Liver (tissue), 9 donors: ENCODE data around the gene YTHDF1. TPM values are rescaled to one million over a fixed set of nuclear protein-coding genes. Genes with fewer than 3 reads are reported as not detected.

Experiments
- DNase-seq: peaks from one replicate; pipeline ENCODE4 v3.0.0-alpha.2; 2017; ENCODE audit warnings: low spot score
- H3K27ac ChIP-seq, 2 donors: one replicate each; pipeline ENCODE4 v1.7.0; 2013; ENCODE audit warnings: inconsistent platforms in 2 of 2, low read length in 2 of 2, control low read depth in 1 of 2, low read depth in 1 of 2, mild to moderate bottlenecking in 1 of 2
- H3K27me3 ChIP-seq, 4 donors: one replicate each; pipeline versions ENCODE4 v1.6.1 to v1.7.0; 2013; ENCODE audit warnings: low read length in 3 of 4, inconsistent platforms in 1 of 4, mild to moderate bottlenecking in 1 of 4, moderate library complexity in 1 of 4; ENCODE audit not compliant: control insufficient read depth in 4 of 4, insufficient read depth in 4 of 4
- H3K36me3 ChIP-seq, 4 donors: one replicate each; pipeline versions ENCODE4 v1.6.1 to v1.7.0; 2013; ENCODE audit warnings: low read length in 3 of 4, mild to moderate bottlenecking in 3 of 4, low read depth in 1 of 4, moderate library complexity in 1 of 4; ENCODE audit not compliant: control insufficient read depth in 4 of 4, insufficient read depth in 3 of 4
- H3K4me1 ChIP-seq, 4 donors: one replicate each; pipeline versions ENCODE4 v1.6.1 to v1.7.0; 2013; ENCODE audit warnings: low read length in 3 of 4, mild to moderate bottlenecking in 3 of 4, moderate library complexity in 1 of 4; ENCODE audit not compliant: control insufficient read depth in 4 of 4, insufficient read depth in 4 of 4
- H3K4me3 ChIP-seq, 3 donors: one replicate each; pipeline versions ENCODE4 v1.6.1 to v1.7.0; 2013; ENCODE audit warnings: low read length in 3 of 3, control low read depth in 1 of 3, low read depth in 1 of 3, mild to moderate bottlenecking in 1 of 3
- H3K9ac ChIP-seq, 2 donors: one replicate each; pipeline ENCODE4 v1.7.0; 2013; ENCODE audit warnings: low read length in 2 of 2, mild to moderate bottlenecking in 2 of 2, moderate library complexity in 2 of 2, control low read depth in 1 of 2, low read depth in 1 of 2
- H3K9me3 ChIP-seq, 4 donors: one replicate each; pipeline versions ENCODE4 v1.6.1 to v1.7.0; 2013; ENCODE audit warnings: low read length in 3 of 4; ENCODE audit not compliant: control insufficient read depth in 4 of 4
- ATF3 ChIP-seq: IDR thresholded peaks from 2 replicates; pipeline ENCODE4 v1.6.1; 2016; ENCODE audit warnings: antibody characterized with exemption
- CTCF ChIP-seq: fragments of 150-350 bp; IDR thresholded peaks from 2 replicates; pipeline ENCODE4 v1.5.1; 2017; ENCODE audit warnings: improper control_type of control experiment, low read depth, low read length; ENCODE audit not compliant: missing input control
- EGR1 ChIP-seq, 2 donors: IDR thresholded peaks; 2 replicates each; pipeline ENCODE4 v1.6.1; 2016 to 2018; ENCODE audit warnings: antibody characterized with exemption in 2 of 2, low read depth in 2 of 2
- FOXA1 ChIP-seq: IDR thresholded peaks from 2 replicates; pipeline ENCODE4 v1.6.1; 2016; ENCODE audit warnings: antibody characterized with exemption
- FOXA2 ChIP-seq: IDR thresholded peaks from 2 replicates; pipeline ENCODE4 v1.6.1; 2016; ENCODE audit warnings: antibody characterized with exemption
- GABPA ChIP-seq, 2 donors: IDR thresholded peaks in 1 of 2; conservative IDR thresholded peaks in 1 of 2; 2 replicates each; pipeline ENCODE4 v1.6.1; 2016; ENCODE audit warnings: antibody characterized with exemption in 2 of 2, mild to moderate bottlenecking in 1 of 2, moderate library complexity in 1 of 2
- HNF4A ChIP-seq, 2 donors: conservative IDR thresholded peaks; 2 replicates each; pipeline ENCODE4 v1.6.1; 2016; ENCODE audit warnings: antibody characterized with exemption in 2 of 2, mild to moderate bottlenecking in 2 of 2
- HNF4G ChIP-seq: IDR thresholded peaks from 2 replicates; pipeline ENCODE4 v1.6.1; 2016; ENCODE audit warnings: antibody characterized with exemption
- JUND ChIP-seq, 2 donors: IDR thresholded peaks; 2 replicates each; pipeline ENCODE4 v1.6.1; 2016; ENCODE audit warnings: antibody characterized with exemption in 2 of 2
- MAX ChIP-seq: IDR thresholded peaks from 2 replicates; pipeline ENCODE4 v1.6.1; 2016; ENCODE audit warnings: antibody characterized with exemption
- NR2F2 ChIP-seq: IDR thresholded peaks from 2 replicates; pipeline ENCODE4 v1.6.1; 2016; ENCODE audit warnings: antibody characterized with exemption
- RAD21 ChIP-seq, 2 donors: IDR thresholded peaks; 2 replicates each; pipeline ENCODE4 v1.6.1; 2016; ENCODE audit warnings: antibody characterized with exemption in 2 of 2, mild to moderate bottlenecking in 2 of 2
- REST ChIP-seq: IDR thresholded peaks from 2 replicates; pipeline ENCODE4 v1.6.1; 2016; ENCODE audit warnings: antibody characterized with exemption, mild to moderate bottlenecking
- RXRA ChIP-seq, 2 donors: IDR thresholded peaks; 2 replicates each; pipeline ENCODE4 v1.6.1; 2017 to 2018; ENCODE audit warnings: antibody characterized with exemption in 2 of 2, mild to moderate bottlenecking in 1 of 2
- SP1 ChIP-seq: IDR thresholded peaks from 2 replicates; pipeline ENCODE4 v1.6.1; 2018; ENCODE audit warnings: antibody characterized with exemption, mild to moderate bottlenecking
- TAF1 ChIP-seq: conservative IDR thresholded peaks from 2 replicates; pipeline ENCODE4 v1.6.1; 2016; ENCODE audit warnings: antibody characterized with exemption, mild to moderate bottlenecking
- YY1 ChIP-seq: IDR thresholded peaks from 2 replicates; pipeline ENCODE4 v1.6.1; 2016; ENCODE audit warnings: antibody characterized with exemption, mild to moderate bottlenecking
- ZBTB33 ChIP-seq: IDR thresholded peaks from 2 replicates; pipeline ENCODE4 v1.6.1; 2016; ENCODE audit warnings: antibody characterized with exemption
- WGBS: extraction: QIAGEN DNeasy Blood & Tissue Kit; methylation state at CpG from one replicate; pipeline ENCODE4 v1.1.7; 2013; 5-methylcytosine and 5-hydroxymethylcytosine counted together
- polyA plus RNA-seq, 2 donors: library from polyadenylated mRNA; stranded (reverse) in 1 of 2; unstranded in 1 of 2; fragments of 200-250 nt in 1 of 2; fragments of >200 nt in 1 of 2; fragmentation: Nextera tagmentation in 1 of 2; extraction: Ambion mirVana in 1 of 2; gene quantifications; one replicate each; pipeline versions ENCODE4 v1.2.1 to v1.2.3, GENCODE V29; 2013 to 2015
- total RNA-seq, 2 donors: library from RNA; depleted of rRNA; stranded (reverse); fragments of >200 nt; gene quantifications; one replicate each; pipeline ENCODE4 v1.2.3, GENCODE V29; 2014
- donor health status: healthy.
- donor health status: healthy.
- donor health status: healthy.
- donor health status: healthy.
- donor health status: healthy.

The YTHDF1 gene
- total and polyA plus RNA-seq, 4 donors: 6.8 to 19.5 (median 14.9) TPM

GRCh38 chr20:63216849-63217471, 1.0 kb upstream of the YTHDF1 start:
- Histone ChIP-seq H3K36me3 (peaks cover 3 to 17% (median 13%) of the 10 kb centered on the region in 4 donors), H3K9me3 (no peaks in the 10 kb centered on the region), H3K9ac (peak overlapping the region; percentile 42 to 58), H3K27me3 (no peaks in the 10 kb centered on the region), H3K27ac (peak overlapping the region; percentile 77 to 83), H3K4me3 (peak overlapping the region in 2 of 3 donors; percentile 72 to 74), H3K4me1 (peaks cover 6 to 32% (median 25%) of the 10 kb centered on the region in 4 donors)
- WGBS: 85% methylated on average over 13 of the region's 13 CpGs
- DNase-seq: no peak
- TF ChIP-seq EGR1 (IDR thresholded peaks at IDR 0.05; ENCODE audit: low read depth in 2 of 2) (no peak), GABPA (IDR thresholded peaks at IDR 0.05 in 1 of 2, conservative IDR thresholded peaks at IDR 0.05 in 1 of 2) (no peak), CTCF (no peak), HNF4G (no peak), RXRA (IDR thresholded peaks at IDR 0.05) (no peak), FOXA1 (no peak), ATF3 (no peak), TAF1 (no peak), MAX (no peak), REST (no peak), FOXA2 (no peak), SP1 (no peak), RAD21 (IDR thresholded peaks at IDR 0.05) (no peak), NR2F2 (no peak), ZBTB33 (no peak), HNF4A (conservative IDR thresholded peaks at IDR 0.05) (no peak), JUND (IDR thresholded peaks at IDR 0.05) (no peak), YY1 (no peak)
